Renal cortical epithelial cell (primary cell): Measurements from ENCODE around the gene PHOX2B. TPM values are rescaled to one million over a fixed set of nuclear protein-coding genes. Genes with fewer than 3 reads are reported as not detected.
"Not testable (repeated sequence)": the region's sequence is repeated elsewhere in the genome, so short reads cannot be mapped to it uniquely, and the experiment has no call there.

ENCODE experiments used
- DNase-seq: peaks from one replicate; pipeline ENCODE4 v3.0.0-alpha.2; 2011; ENCODE audit warnings: low read depth
- total RNA-seq: library from RNA; depleted of rRNA; stranded (reverse); fragments of >200 nt; gene quantifications from 2 replicates; pipeline ENCODE4 v1.2.3, GENCODE V29; 2014

The PHOX2B gene
- total RNA-seq, 1 donor from 2014 or later = not detected

DNA sequence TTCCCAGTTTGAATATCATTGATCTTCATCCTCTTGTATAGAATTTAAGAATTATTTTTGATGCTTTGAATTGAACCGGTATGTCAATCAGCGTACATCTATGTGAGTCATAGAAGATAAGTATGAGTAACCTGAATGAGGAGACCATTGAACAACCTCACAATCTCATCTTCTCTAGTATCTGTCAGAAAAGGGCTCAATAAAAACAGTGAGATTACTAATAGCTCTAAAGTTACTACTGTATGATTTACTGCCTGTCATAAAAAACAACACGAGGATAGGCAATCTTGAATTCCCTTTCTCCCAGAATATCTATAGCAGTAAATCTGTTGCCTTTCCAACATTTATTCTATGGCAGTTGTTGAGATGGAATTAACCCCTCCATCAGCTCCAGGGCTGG, 36.1 kb downstream of the PHOX2B start:
- DNase-seq = no peak

DNA sequence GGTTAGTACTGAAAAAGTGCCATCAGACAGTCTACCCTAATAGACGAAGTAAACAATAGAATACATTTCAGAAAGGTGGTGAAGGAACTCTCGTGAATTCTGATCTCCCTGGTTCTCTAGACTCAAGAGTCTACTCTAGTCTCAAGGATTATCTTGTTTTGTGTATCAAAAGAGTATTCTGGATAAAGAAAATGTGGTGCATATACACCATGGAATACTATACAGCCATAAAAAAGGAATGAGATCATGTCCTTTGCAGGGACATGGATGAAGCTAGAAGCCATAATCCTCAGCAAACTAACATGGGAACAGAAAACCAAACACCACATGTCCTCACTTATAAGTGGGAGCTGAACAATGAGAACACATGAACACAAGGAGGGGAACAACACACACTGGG, 36.9 kb downstream of the PHOX2B start:
- not testable (repeated sequence) for DNase-seq

DNA sequence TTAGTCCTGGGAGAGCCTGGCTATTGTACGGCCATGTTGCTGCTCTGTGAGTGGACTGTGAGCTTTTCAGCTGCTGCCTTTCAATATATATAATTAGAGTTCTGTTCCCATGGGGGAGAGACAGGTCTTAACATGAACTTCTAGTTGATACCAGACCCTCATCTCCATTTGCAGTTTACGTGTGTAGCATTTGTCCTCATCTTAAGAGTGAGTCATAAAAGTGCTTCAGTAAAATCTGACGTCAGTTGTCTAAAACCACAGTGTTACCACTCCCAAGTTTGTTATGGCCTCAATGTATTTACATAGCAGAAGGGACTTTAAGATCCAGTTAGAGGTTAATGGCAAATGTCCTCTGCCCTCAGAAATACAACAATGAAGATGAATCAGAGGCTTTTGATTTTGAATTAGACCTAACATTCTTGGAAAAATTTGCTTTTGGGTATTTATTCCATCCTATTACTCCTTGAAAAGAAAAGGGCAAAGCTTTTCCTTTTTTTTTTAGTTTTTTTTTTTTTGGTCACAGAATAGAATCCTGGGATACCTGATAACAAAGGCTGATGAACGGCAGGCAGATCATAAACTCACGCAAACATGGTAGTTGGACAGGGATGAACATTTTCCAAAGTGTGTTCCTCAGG, 38.6 kb downstream of the PHOX2B start:
- DNase-seq = peak; percentile 81

DNA sequence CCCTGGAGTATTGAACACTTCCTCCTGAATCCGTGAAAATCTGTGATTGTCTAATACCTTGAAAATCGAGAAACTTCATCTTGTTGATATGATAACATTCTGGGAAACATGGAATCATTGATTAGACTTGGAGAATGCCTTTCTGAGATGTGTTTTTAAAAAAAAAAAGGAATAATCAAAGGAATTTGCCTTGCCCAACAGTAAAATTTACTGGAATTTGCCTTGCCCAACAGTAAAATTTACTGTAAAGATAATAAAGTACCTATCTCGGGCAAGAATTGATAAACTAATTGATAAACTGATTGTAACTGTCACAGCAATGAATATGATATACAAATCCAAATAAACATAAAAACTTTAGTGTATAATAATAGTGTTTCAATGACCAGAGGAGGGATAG, 44.7 kb downstream of the PHOX2B start:
- no peak for DNase-seq

- DNase-seq = no peak
These were observed 45.8 kb downstream of the PHOX2B start for GRCh38 chr4:41702770-41703169.

DNA sequence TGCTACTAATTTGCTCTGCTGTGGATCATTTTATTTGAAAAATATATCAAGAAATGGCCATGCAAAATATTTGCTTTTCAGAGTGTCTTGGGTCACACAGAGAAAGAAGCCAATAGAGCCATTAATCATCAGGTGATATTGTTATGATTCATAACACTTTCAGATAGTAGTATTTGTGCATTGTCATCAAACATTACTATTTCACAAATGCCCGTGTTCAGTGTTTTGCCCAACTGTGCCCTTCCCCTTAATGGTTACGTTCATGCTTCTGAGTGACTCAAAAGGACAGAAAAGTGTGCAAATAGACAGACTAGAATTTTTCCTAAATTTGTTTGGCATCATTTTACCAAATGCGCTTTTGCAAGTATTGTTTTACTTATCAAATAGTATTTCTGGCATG, 46.5 kb downstream of the PHOX2B start:
- DNase-seq = no peak

GRCh38 chr4:41696763-41697162, 51.8 kb downstream of the PHOX2B start:
- no peak for DNase-seq

- DNase-seq = no peak
These were observed 52.4 kb downstream of the PHOX2B start for GRCh38 chr4:41696131-41696530.

Other genes starting within 250 kb of the PHOX2B start
- gene LIMCH1, start 210.6 kb downstream of the PHOX2B start, total RNA-seq = 17.7 and 65.0 TPM in 2 replicates
- 60.9 and 95.3 TPM in 2 replicates for gene TMEM33, start 186.7 kb upstream of the PHOX2B start, total RNA-seq
- 0.15 TPM in 1 of 2 replicates, not detected in the other for gene DCAF4L1, start 233.0 kb upstream of the PHOX2B start, total RNA-seq
- 116 and 124 TPM in 2 replicates for gene SLC30A9, start 241.8 kb upstream of the PHOX2B start, total RNA-seq